HCT116 (cell line): Measurements from ENCODE around the gene MRGPRE. TPM values are rescaled to one million over a fixed set of nuclear protein-coding genes. Genes with fewer than 3 reads are reported as not detected.

Experiments used
- ATAC-seq: fragments of 200-7000 bp; cut with Tn5 transposase; 2 replicates; pipeline ENCODE4 v1.9.1; 2020; ENCODE audit warnings: mild to moderate bottlenecking, moderate library complexity
- BruUV-seq: library from RNA; stranded (reverse); fragments of 400-500 nt; replicated peaks from 2 replicates; lab custom pipeline; 2021; lab: Mats Ljungman, UMichigan
- CTCF ChIA-PET: fragments of 300-600 bp; sonication (Branson Sonifier 250); formaldehyde crosslinking; loops from one replicate; lab custom pipeline; 2021; ENCODE audit warnings: antibody characterized with exemption; lab: Charles Lee
- POLR2A ChIA-PET: fragments of 300-600, 350-600 bp; sonication (Branson Sonifier 250); formaldehyde crosslinking; loops from one replicate; lab custom pipeline; 2021; ENCODE audit warnings: antibody characterized with exemption; lab: Charles Lee
- RAD21 ChIA-PET, 2 experiments: fragments of 300-600 bp; sonication (Branson Sonifier 250); formaldehyde crosslinking; loops; one replicate each; lab custom pipeline; 2023; ENCODE audit warnings: low total read pairs in 2 of 2; ENCODE audit not compliant: uncharacterized antibody in 2 of 2, unreplicated experiment in 2 of 2, low non-redundant PET in 1 of 2; lab: Charles Lee
- DNase-seq: peaks from one replicate; pipeline ENCODE4 v3.0.0-alpha.2; 2010; ENCODE audit warnings: low read depth, low spot score
- H2AFZ ChIP-seq: fragments of 200-600 bp; shearing (Covaris generic), sonication (generic); 2 replicates; pipeline ENCODE4 v1.6.1; 2017; ENCODE audit warnings: low read depth, mixed run types, mixed read lengths, antibody characterized with exemption, low read length; ENCODE audit not compliant: poor library complexity, severe bottlenecking
- H3K27ac ChIP-seq: 2 replicates; pipeline ENCODE4 v1.5.1; 2012; ENCODE audit warnings: low read depth, low read length
- H3K27me3 ChIP-seq: fragments of 200-600 bp; sonication (generic); 2 replicates; pipeline ENCODE4 v1.6.1; 2016; ENCODE audit warnings: mixed run types, low read length, mixed read lengths; ENCODE audit not compliant: insufficient read depth
- H3K36me3 ChIP-seq, 2 experiments: fragments of 200-500 bp in 1 of 2; fragments of 200-600 bp in 1 of 2; sonication (Bioruptor generic) in 1 of 2; sonication (generic) in 1 of 2; 2 replicates each; pipeline versions ENCODE4 v1.5.1 to v1.6.1; 2014 to 2016; ENCODE audit warnings: low read length in 2 of 2, inconsistent platforms in 1 of 2, mixed read lengths in 1 of 2, mixed run types in 1 of 2; ENCODE audit not compliant: insufficient read depth in 2 of 2, control insufficient read depth in 1 of 2
- H3K4me1 ChIP-seq, 2 experiments: fragments of 200-600 bp in 1 of 2; sonication (generic) in 1 of 2; 2 replicates each; pipeline versions ENCODE4 v1.5.1 to v1.6.1; 2012 to 2017; ENCODE audit warnings: low read length in 2 of 2, inconsistent platforms in 1 of 2, mild to moderate bottlenecking in 1 of 2, mixed read lengths in 1 of 2, mixed run types in 1 of 2, moderate library complexity in 1 of 2; ENCODE audit not compliant: insufficient read depth in 2 of 2, control insufficient read depth in 1 of 2
- H3K4me2 ChIP-seq: fragments of 200-600 bp; sonication (generic); 2 replicates; pipeline ENCODE4 v1.6.1; 2017; ENCODE audit warnings: mixed run types, low read length, mixed read lengths
- H3K4me3 ChIP-seq, 2 experiments: fragments of 200-600 bp in 1 of 2; sonication (generic) in 1 of 2; replicated peaks in 1 of 2; 2 replicates each; pipeline ENCODE4 v1.5.1; 2011 to 2016; ENCODE audit warnings: low read length in 2 of 2, control low read depth in 1 of 2, low read depth in 1 of 2, mild to moderate bottlenecking in 1 of 2, mixed read lengths in 1 of 2, mixed run types in 1 of 2
- H3K79me2 ChIP-seq: fragments of 200-600 bp; sonication (generic); 2 replicates; pipeline ENCODE4 v1.6.1; 2017; ENCODE audit warnings: mild to moderate bottlenecking, mixed run types, low read length, moderate library complexity, mixed read lengths; ENCODE audit not compliant: insufficient read depth
- H3K9ac ChIP-seq: fragments of 200-600 bp; sonication (generic); 2 replicates; pipeline ENCODE4 v1.6.1; 2016; ENCODE audit warnings: low read length, mixed read lengths
- H3K9me2 ChIP-seq: fragments of 200-600 bp; sonication (generic), shearing (Covaris generic); 2 replicates; pipeline ENCODE4 v1.6.1; 2017; ENCODE audit warnings: mixed run types, mild to moderate bottlenecking, moderate library complexity; ENCODE audit not compliant: insufficient read depth
- H3K9me3 ChIP-seq, 2 experiments: fragments of 200-500 bp in 1 of 2; fragments of 200-600 bp in 1 of 2; sonication (Bioruptor generic) in 1 of 2; sonication (generic) in 1 of 2; 2 replicates each; pipeline ENCODE4 v1.6.1; 2014 to 2017; ENCODE audit warnings: low read length in 2 of 2, mixed read lengths in 2 of 2, inconsistent platforms in 1 of 2, low read depth in 1 of 2, mild to moderate bottlenecking in 1 of 2, mixed run types in 1 of 2, moderate library complexity in 1 of 2; ENCODE audit not compliant: control insufficient read depth in 1 of 2, insufficient read depth in 1 of 2
- H4K20me1 ChIP-seq: fragments of 200-600 bp; sonication (generic), shearing (Covaris generic); 2 replicates; pipeline ENCODE4 v1.6.1; 2017; ENCODE audit warnings: mixed run types, mild to moderate bottlenecking, moderate library complexity; ENCODE audit not compliant: insufficient read depth
- ATF3 ChIP-seq: IDR thresholded peaks from 2 replicates; pipeline ENCODE4 v1.6.1; 2012
- CTCF ChIP-seq, 3 experiments: fragments of 200-600 bp in 1 of 3; sonication (generic) in 1 of 3; IDR thresholded peaks in 2 of 3; conservative IDR thresholded peaks in 1 of 3; 2 replicates each; pipeline ENCODE4 v1.5.1; 2012 to 2017; ENCODE audit warnings: low read depth in 2 of 3, low read length in 2 of 3, antibody characterized with exemption in 1 of 3, borderline replicate concordance in 1 of 3, control low read depth in 1 of 3, mild to moderate bottlenecking in 1 of 3, mixed read lengths in 1 of 3, mixed run types in 1 of 3, moderate library complexity in 1 of 3; ENCODE audit not compliant: insufficient read depth in 1 of 3
- EGR1 ChIP-seq: IDR thresholded peaks from 2 replicates; pipeline ENCODE4 v1.6.1; 2012; ENCODE audit warnings: low read depth
- ELF1 ChIP-seq: IDR thresholded peaks from 2 replicates; pipeline ENCODE4 v1.6.1; 2012; ENCODE audit warnings: low read depth, borderline replicate concordance
- EZH2 ChIP-seq: fragments of 200-600 bp; sonication (generic); IDR thresholded peaks from 2 replicates; pipeline ENCODE4 v1.6.1; 2017; ENCODE audit warnings: antibody characterized with exemption, mixed run types
- EZH2phosphoT487 ChIP-seq: fragments of 200-600 bp; IDR thresholded peaks from 2 replicates; pipeline ENCODE4 v1.6.1; 2018; ENCODE audit warnings: antibody characterized with exemption, borderline replicate concordance
- FOSL1 ChIP-seq: IDR thresholded peaks from 2 replicates; pipeline ENCODE4 v1.6.1; 2012; ENCODE audit warnings: low read depth
- POLR2A ChIP-seq: IDR thresholded peaks from 2 replicates; pipeline ENCODE4 v1.7.0; 2011; ENCODE audit warnings: borderline replicate concordance; ENCODE audit not compliant: insufficient read depth, insufficient read length; ENCODE audit errors: extremely low read depth
- POLR2AphosphoS5 ChIP-seq: IDR thresholded peaks from 2 replicates; pipeline ENCODE4 v1.6.1; 2011; ENCODE audit warnings: mild to moderate bottlenecking, low read depth, low read length, moderate library complexity
- RAD21 ChIP-seq: IDR thresholded peaks from 2 replicates; pipeline ENCODE4 v1.6.1; 2012; ENCODE audit warnings: low read depth, mild to moderate bottlenecking
- REST ChIP-seq: IDR thresholded peaks from 2 replicates; pipeline ENCODE4 v1.6.1; 2012; ENCODE audit warnings: low read depth
- SP1 ChIP-seq: IDR thresholded peaks from 2 replicates; pipeline ENCODE4 v1.6.1; 2012; ENCODE audit warnings: low read depth
- SRF ChIP-seq: IDR thresholded peaks from 2 replicates; pipeline ENCODE4 v1.6.1; 2012; ENCODE audit warnings: low read depth
- TCF7L2 ChIP-seq: IDR thresholded peaks from 2 replicates; pipeline ENCODE4 v1.7.0; 2011; ENCODE audit warnings: borderline replicate concordance, inconsistent platforms; ENCODE audit not compliant: insufficient read depth, insufficient read length; ENCODE audit errors: extremely low read depth
- ZBTB33 ChIP-seq: IDR thresholded peaks from 2 replicates; pipeline ENCODE4 v1.6.1; 2011; ENCODE audit warnings: mild to moderate bottlenecking, low read length, moderate library complexity; ENCODE audit not compliant: insufficient replicate concordance; ENCODE audit errors: extremely low read depth
- ZFX ChIP-seq: fragments of 450-650 bp; IDR thresholded peaks from 2 replicates; pipeline ENCODE4 v1.6.1; 2017
- ZNF274 ChIP-seq: fragments of 200-500 bp; sonication (Bioruptor generic); IDR thresholded peaks from 2 replicates; pipeline ENCODE4 v1.6.1; 2014; ENCODE audit warnings: mild to moderate bottlenecking, low read depth, low read length, inconsistent platforms
- intact Hi-C: fragments of 100-400 bp; cut with micrococcal nuclease; formaldehyde crosslinking; loops from 2 replicates; pipeline ENCODE4 v1.10.0; 2022
- total RNA-seq: library from RNA; stranded (reverse); gene quantifications from one replicate; pipeline ENCODE4 v1.2.1, GENCODE V29; 2021; ENCODE audit not compliant: unreplicated experiment

MRGPRE gene
- total RNA-seq, 1 experiment from 2014 or later: not detected

GRCh38 chr11:3201677-3202181 lies 30.5 kb downstream of the MRGPRE start:
- no peak overlapping the region for H3K4me3 ChIP-seq
- no peaks in the 10 kb centered on the region for H3K79me2 ChIP-seq
- intact Hi-C loops: no loop called here
- H3K27ac ChIP-seq: no peak overlapping the region
- DNase-seq (no peak), ATAC-seq (no peak)
- ChIA-PET POLR2A (no interaction called here), RAD21 (no interaction called here), CTCF (no interaction called here)
- H4K20me1 ChIP-seq: no peaks in the 10 kb centered on the region
- H2AFZ ChIP-seq: no peak overlapping the region
- H3K4me2 ChIP-seq: no peak overlapping the region
- TF ChIP-seq EZH2: no peak
- no peak for TF ChIP-seq EZH2phosphoT487
- TF ChIP-seq POLR2A: no peak
- no peak for TF ChIP-seq CTCF (IDR thresholded peaks at IDR 0.05 in 2 of 3, conservative IDR thresholded peaks at IDR 0.05 in 1 of 3; ENCODE audit: borderline replicate concordance in 1 of 3, insufficient read depth in 1 of 3, low read depth in 2 of 3, low read length in 2 of 3)
- no peak for TF ChIP-seq ZBTB33
- TF ChIP-seq TCF7L2: no peak
- no peak for TF ChIP-seq SRF
- no peak for TF ChIP-seq EGR1
- TF ChIP-seq ZNF274: no peak
- no peak for TF ChIP-seq SP1
- no peak for TF ChIP-seq POLR2AphosphoS5
- TF ChIP-seq RAD21: no peak
- TF ChIP-seq ZFX: no peak
- TF ChIP-seq REST: no peak
- no peak for TF ChIP-seq ATF3
- TF ChIP-seq ELF1: no peak
- no peak for TF ChIP-seq FOSL1
- no peaks in the 10 kb centered on the region for H3K36me3 ChIP-seq
- H3K27me3 ChIP-seq: peaks cover 22% of the 10 kb centered on the region; the same call in 1 of the 2 replicates
- no peaks in the 10 kb centered on the region for H3K9me3 ChIP-seq
- no peak overlapping the region for H3K9ac ChIP-seq
- no TSS peak for BruUV-seq
- no peaks in the 10 kb centered on the region for H3K9me2 ChIP-seq
- no peaks in the 10 kb centered on the region for H3K4me1 ChIP-seq
